Heart right ventricle (tissue), 16 donors: ENCODE results near the gene ZNF692. TPM values are rescaled to one million over a fixed set of nuclear protein-coding genes. Genes with fewer than 3 reads are reported as not detected.

Experiments
- ATAC-seq, 8 donors: fragments of 200-7000 bp; cut with Tn5 transposase; one replicate each; pipeline ENCODE4 v1.9.1; 2020; ENCODE audit warnings: mild to moderate bottlenecking in 8 of 8, moderate library complexity in 8 of 8, moderate number of reproducible peaks in 1 of 8
- DNase-seq, 2 donors: peaks; one replicate each; pipeline ENCODE4 v3.0.0-alpha.2; 2020
- H3K27ac ChIP-seq, 10 donors: fragments of 200-600 bp; sonication (generic) in 2 of 10; one replicate each; pipeline versions ENCODE4 v1.5.0 to v1.8.0; 2020 to 2022; ENCODE audit warnings: mild to moderate bottlenecking in 3 of 10
- H3K27me3 ChIP-seq, 7 donors: fragments of 200-600 bp; one replicate each; pipeline ENCODE4 v1.8.0; 2021 to 2022; ENCODE audit warnings: mild to moderate bottlenecking in 2 of 7
- H3K36me3 ChIP-seq, 9 donors: fragments of 200-600 bp; sonication (generic) in 1 of 9; one replicate each; pipeline versions ENCODE4 v1.5.0 to v1.8.0; 2020 to 2022; ENCODE audit warnings: mild to moderate bottlenecking in 2 of 9
- H3K4me1 ChIP-seq, 9 donors: fragments of 200-600 bp; sonication (generic) in 1 of 9; one replicate each; pipeline versions ENCODE4 v1.5.0 to v1.8.0; 2020 to 2022; ENCODE audit warnings: mild to moderate bottlenecking in 4 of 9
- H3K4me3 ChIP-seq, 10 donors: fragments of 200-600 bp; sonication (generic) in 2 of 10; one replicate each; pipeline versions ENCODE4 v1.5.0 to v1.8.0; 2020 to 2022; ENCODE audit warnings: mild to moderate bottlenecking in 7 of 10, moderate library complexity in 2 of 10
- H3K9me3 ChIP-seq, 11 donors: fragments of 200-600 bp in 10 of 11; sonication (generic) in 2 of 11; one replicate each; pipeline versions ENCODE4 v1.5.0 to v1.8.0; 2013 to 2022; ENCODE audit warnings: mild to moderate bottlenecking in 2 of 11, control low read depth in 1 of 11, moderate library complexity in 1 of 11
- CTCF ChIP-seq, 9 donors: fragments of 200-600 bp; sonication (generic) in 2 of 9; IDR thresholded peaks; one replicate each; pipeline versions ENCODE4 v1.5.0 to v1.8.0; 2021 to 2022; ENCODE audit warnings: antibody characterized with exemption in 9 of 9, mild to moderate bottlenecking in 5 of 9, moderate library complexity in 1 of 9
- WGBS, 2 donors: extraction: QIAGEN DNeasy Blood & Tissue Kit; methylation state at CpG; one replicate each; pipeline ENCODE4 v1.1.7; 2013; ENCODE audit warnings: inconsistent platforms in 1 of 2; 5-methylcytosine and 5-hydroxymethylcytosine counted together
- intact Hi-C, 10 donors: fragments of 100-400 bp; cut with DNase I; formaldehyde crosslinking; loops; one replicate each; pipeline versions ENCODE4 v1.11.1 to v1.14.2; 2022
- polyA plus RNA-seq, 2 donors: library from polyadenylated mRNA; stranded (reverse); fragments of 200-250 nt; gene quantifications; one replicate each; pipeline ENCODE4 v1.2.3, GENCODE V29; 2013
- total RNA-seq, 10 donors: library from RNA; stranded (reverse); fragmentation: NEBNext Ultra II Directional in 3 of 10; extraction: Animal tissue kit (Norgen Biotek cat#: 25700) in 3 of 10; gene quantifications; one replicate each; pipeline versions ENCODE4 v1.2.1 to v1.2.4, GENCODE V29; 2021 to 2023
- donor health status: Arrhythmogenic right ventricular cardiomyopathy.
- donor health status: ischemic (EF 13 %, LVEDD 7.1; RV severe dilation, severe dysfunction).
- donor health status: healthy with polysubstance abuse.
- donor health status: DM: no; HTN: yes; CAD: no.
- donor health status: DM: no; HTN: no; CAD: no.
- donor health status: ischemic (EF 25% LVEDD 6.9; RV normal size, moderate dysfunction).
- donor health status: ischemic (EF 25% LVEDD 5.7; RV mildly dilated, moderate dysfunction).
- donor health status: healthy.
- donor health status: DM: yes; HTN: yes; CAD: no.
- donor health status: Ischemic cardiomyopathy.
- donor health status: ischemic (EF 35%, LVEDD 5.7; RV mildly dilated, moderate dysfunction).
- donor health status: nonischemic (EF 11% LVEDD 7.7; RV severe dilation, severe dysfunction).
- donor health status: DM: yes; HTN: yes; CAD: no.
- donor health status: PGD.
- donor health status: ischemic (EF 29% LVEDD 5.4; RV normal size, mild dysfunction).
- donor health status: nonischemic (EF 23%, LVEDD 6.1; RV moderate dilation, normal function).

Gene ZNF692
- total and polyA plus RNA-seq, 12 donors = 7.1 to 102 (median 12.5) TPM

- Histone ChIP-seq H3K4me3 (peak overlapping the region; percentile 36 to 80 (median 68)), H3K4me1 (peaks cover 0 to 25% (median 15%) of the 10 kb centered on the region in 9 donors), H3K27me3 (peaks cover 0 to 5% (median 0%) of the 10 kb centered on the region in 7 donors), H3K27ac (peak overlapping the region; percentile 72 to 98 (median 88)), H3K36me3 (peaks cover 0 to 6% (median 0%) of the 10 kb centered on the region in 9 donors), H3K9me3 (no peaks in the 10 kb centered on the region)
- ATAC-seq (no peak), DNase-seq (no peak)
- TF ChIP-seq CTCF (IDR thresholded peaks at IDR 0.05) = no peak
- WGBS, 2 donors = 30 to 31% methylated on average over 4 of the region's 4 CpGs
- intact Hi-C loops = loop anchor here in 5 of 10 donors (1.0 to 2.0 kb wide), 8 partner anchors 31 to 79 kb away; partner anchors contain the start of genes ZNF672 (in 2 of the 5) and ZNF692 (in 2 of the 5)
Observed at GRCh38 chr1:248905662-248906008, 46.8 kb upstream of the ZNF692 start.

GRCh38 chr1:248904437-248905216 lies 45.7 kb upstream of the ZNF692 start:
- Histone ChIP-seq H3K4me3 (no peak overlapping the region), H3K9me3 (no peaks in the 10 kb centered on the region), H3K27me3 (peaks cover 0 to 14% (median 0%) of the 10 kb centered on the region in 7 donors), H3K27ac (no peak overlapping the region), H3K36me3 (no peaks in the 10 kb centered on the region), H3K4me1 (peaks cover 0 to 25% (median 15%) of the 10 kb centered on the region in 9 donors)
- no peak for TF ChIP-seq CTCF (IDR thresholded peaks at IDR 0.05)
- no peak for ATAC-seq
- DNase-seq = no peak
- 91 to 93% methylated on average over 3 of the region's 3 CpGs for WGBS, 2 donors
- intact Hi-C loops = loop anchor here in 2 of 10 donors (2.0 kb wide), 2 partner anchors 42 to 44 kb away; no protein-coding TSS in a partner anchor

GRCh38 chr1:248901578-248901977 lies 42.7 kb upstream of the ZNF692 start:
- DNase-seq (no peak), ATAC-seq (no peak)
- TF ChIP-seq CTCF (IDR thresholded peaks at IDR 0.05) = no peak
- Histone ChIP-seq H3K36me3 (no peaks in the 10 kb centered on the region), H3K4me3 (no peak overlapping the region), H3K27ac (no peak overlapping the region), H3K4me1 (peaks cover 0 to 7% (median 4%) of the 10 kb centered on the region in 9 donors), H3K9me3 (no peaks in the 10 kb centered on the region), H3K27me3 (peaks cover 0 to 39% (median 15%) of the 10 kb centered on the region in 7 donors)
- intact Hi-C loops = no loop called here
- 76 to 87% methylated on average over 2 of the region's 2 CpGs for WGBS, 2 donors

GRCh38 chr1:248900637-248901036 lies 41.8 kb upstream of the ZNF692 start:
- TF ChIP-seq CTCF (IDR thresholded peaks at IDR 0.05) = no peak
- ATAC-seq = no peak
- peaks cover 0 to 47% (median 15%) of the 10 kb centered on the region in 7 donors for H3K27me3 ChIP-seq
- DNase-seq = no peak
- no peaks in the 10 kb centered on the region for H3K9me3 ChIP-seq
- H3K4me1 ChIP-seq = peaks cover 0 to 6% (median 2%) of the 10 kb centered on the region in 9 donors
- no peak overlapping the region for H3K27ac ChIP-seq
- no peak overlapping the region for H3K4me3 ChIP-seq
- intact Hi-C loops = no loop called here
- WGBS, 2 donors = 94 to 95% methylated on average over 1 of the region's 1 CpG
- H3K36me3 ChIP-seq = no peaks in the 10 kb centered on the region
